GM13976 (cell line): ENCODE data around the gene PIN4.
"Not testable (repeated sequence)": the region's sequence is repeated elsewhere in the genome, so short reads cannot be mapped to it uniquely, and the experiment has no call there.

Experiments used
- DNase-seq: peaks from one replicate; pipeline ENCODE4 v3.0.0; 2012; ENCODE audit warnings: low spot score
- in situ Hi-C: fragments of 300-500 bp; cut with MboI; formaldehyde crosslinking; loops from one replicate; pipeline ENCODE4 v1.12.0; 2022; ENCODE audit warnings: low sequenced_read_pairs, mixed read lengths, inconsistent platforms; ENCODE audit not compliant: unreplicated experiment
- TF ChIP-seq, protein P1 (sequence below): IDR thresholded peaks from 2 replicates; pipeline ENCODE4 v1.5.1; 2012; ENCODE audit warnings: borderline replicate concordance, mild to moderate bottlenecking; ENCODE audit not compliant: insufficient read depth; ENCODE audit errors: extremely low read depth, missing control alignments, control extremely low read depth

The PIN4 gene

GRCh38 chrX:72202792-72203401, 21.3 kb downstream of the PIN4 start:
- in situ Hi-C loops = no loop called here
- no peak for DNase-seq
- TF ChIP-seq, protein P1, sequence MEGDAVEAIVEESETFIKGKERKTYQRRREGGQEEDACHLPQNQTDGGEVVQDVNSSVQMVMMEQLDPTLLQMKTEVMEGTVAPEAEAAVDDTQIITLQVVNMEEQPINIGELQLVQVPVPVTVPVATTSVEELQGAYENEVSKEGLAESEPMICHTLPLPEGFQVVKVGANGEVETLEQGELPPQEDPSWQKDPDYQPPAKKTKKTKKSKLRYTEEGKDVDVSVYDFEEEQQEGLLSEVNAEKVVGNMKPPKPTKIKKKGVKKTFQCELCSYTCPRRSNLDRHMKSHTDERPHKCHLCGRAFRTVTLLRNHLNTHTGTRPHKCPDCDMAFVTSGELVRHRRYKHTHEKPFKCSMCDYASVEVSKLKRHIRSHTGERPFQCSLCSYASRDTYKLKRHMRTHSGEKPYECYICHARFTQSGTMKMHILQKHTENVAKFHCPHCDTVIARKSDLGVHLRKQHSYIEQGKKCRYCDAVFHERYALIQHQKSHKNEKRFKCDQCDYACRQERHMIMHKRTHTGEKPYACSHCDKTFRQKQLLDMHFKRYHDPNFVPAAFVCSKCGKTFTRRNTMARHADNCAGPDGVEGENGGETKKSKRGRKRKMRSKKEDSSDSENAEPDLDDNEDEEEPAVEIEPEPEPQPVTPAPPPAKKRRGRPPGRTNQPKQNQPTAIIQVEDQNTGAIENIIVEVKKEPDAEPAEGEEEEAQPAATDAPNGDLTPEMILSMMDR = no peak

- no peak for DNase-seq
- in situ Hi-C loops = no loop called here
- TF ChIP-seq, protein P1 = no peak
Measured at GRCh38 chrX:72203421-72203820, 21.9 kb downstream of the PIN4 start.

DNA sequence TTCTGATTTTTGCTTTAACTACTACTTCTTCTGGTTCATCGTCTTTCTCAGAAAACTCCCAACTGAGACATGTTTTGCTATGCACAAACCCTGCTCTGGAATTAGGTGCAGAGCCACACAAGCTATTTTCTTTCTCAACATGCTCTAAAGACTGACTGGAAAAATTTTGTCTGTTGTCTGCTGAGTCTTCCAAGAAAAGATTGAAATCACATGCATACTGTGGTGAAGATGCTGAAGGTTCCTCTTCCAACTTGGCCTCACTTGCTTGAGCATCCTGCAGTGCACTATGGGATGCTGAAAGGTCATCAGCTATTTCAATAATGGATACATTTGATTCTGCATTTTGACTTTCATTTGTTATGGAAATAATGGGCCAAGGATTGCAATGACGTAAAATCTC, 24.1 kb downstream of the PIN4 start:
- TF ChIP-seq, protein P1 = no peak
- in situ Hi-C loops = no loop called here
- DNase-seq = no peak

DNA sequence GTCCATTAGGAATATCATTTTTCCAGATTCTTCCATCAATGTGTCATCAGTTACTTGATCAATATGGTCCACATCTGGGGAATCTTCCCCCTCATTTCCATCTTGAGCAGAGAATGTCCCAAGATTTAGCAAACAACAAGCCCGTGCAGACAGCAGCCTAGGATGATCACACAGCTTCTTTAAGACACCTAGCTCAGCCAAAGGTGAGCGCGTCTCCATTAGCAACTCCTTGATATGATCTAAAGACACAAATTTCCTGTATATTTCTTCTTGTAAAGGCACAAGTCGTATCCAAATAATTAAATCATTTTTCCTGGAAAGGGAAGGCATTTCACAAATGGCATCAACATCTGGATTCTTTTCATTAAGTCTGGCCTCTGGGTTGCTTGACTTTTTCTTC, 25.8 kb downstream of the PIN4 start:
- TF ChIP-seq, protein P1 = no peak
- in situ Hi-C loops = no loop called here
- DNase-seq = no peak

GRCh38 chrX:72208126-72208800, 26.7 kb downstream of the PIN4 start:
- in situ Hi-C loops = no loop called here
- DNase-seq = no peak
- TF ChIP-seq, protein P1 = no peak

DNA sequence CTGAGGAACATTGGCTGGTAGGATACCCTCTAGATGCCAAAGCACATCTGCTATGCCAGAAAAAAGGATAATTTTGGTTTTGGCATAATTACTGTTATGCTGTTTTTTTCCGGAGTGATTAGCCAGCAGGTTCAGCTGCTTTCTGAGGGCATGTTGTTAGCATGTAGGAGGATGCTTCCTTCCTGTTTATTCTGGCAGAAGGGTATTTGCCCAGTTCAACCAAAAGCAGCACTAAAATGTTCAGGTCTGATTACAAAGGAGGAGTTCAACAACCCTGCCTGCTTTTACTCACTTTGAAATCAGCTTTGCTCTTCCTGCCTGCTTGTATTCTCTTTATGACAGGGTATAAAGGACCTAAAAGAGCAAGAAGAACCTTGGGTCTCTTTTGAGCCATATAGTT, 35.4 kb downstream of the PIN4 start:
- TF ChIP-seq, protein P1 = no peak

DNA sequence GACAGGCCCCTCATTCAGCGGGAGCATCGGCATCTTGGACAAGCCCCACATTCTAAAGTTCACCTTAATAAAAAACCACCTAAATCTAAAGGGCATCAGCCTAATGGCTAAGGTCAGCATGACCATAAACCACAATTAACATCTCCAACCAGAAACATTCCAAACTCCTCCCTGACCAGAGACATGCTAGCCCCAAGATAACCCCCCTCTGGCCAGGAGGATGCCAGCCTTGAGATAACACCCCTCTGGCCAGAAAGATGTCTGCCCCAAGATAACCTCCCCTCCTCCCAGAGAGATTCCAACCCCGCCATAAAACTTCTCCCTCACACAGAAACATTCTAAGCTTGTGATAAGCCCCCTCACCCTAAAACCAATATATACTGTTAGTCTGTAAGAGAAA, 38.8 kb downstream of the PIN4 start:
- in situ Hi-C loops, DNase-seq: not testable (repeated sequence)

More for the DNA sequence above, 35.4 kb downstream of the PIN4 start:
- in situ Hi-C loops = no loop called here
- DNase-seq = no peak
